CD4-positive, alpha-beta memory T cell (primary cell): ENCODE measurements around the gene TFEC. TPM values are rescaled to one million over a fixed set of nuclear protein-coding genes. Genes with fewer than 3 reads are reported as not detected.
"Not testable (repeated sequence)": the region's sequence is repeated elsewhere in the genome, so short reads cannot be mapped to it uniquely, and the experiment has no call there.

Experiments
- CTCF ChIA-PET: fragments of 350-600 bp; sonication (Branson Sonifier 250); formaldehyde crosslinking; loops from one replicate; lab custom pipeline; 2021; ENCODE audit warnings: inconsistent platforms; ENCODE audit not compliant: partially characterized antibody; lab: Charles Lee
- POLR2A ChIA-PET: fragments of 350-600 bp; sonication (Branson Sonifier 250); formaldehyde crosslinking; loops from one replicate; lab custom pipeline; 2021; ENCODE audit not compliant: partially characterized antibody; lab: Charles Lee
- DNase-seq, 5 donors: peaks; one replicate each; pipeline versions ENCODE4 v3.0.0 to v3.0.0-alpha.2; 2020 to 2022; ENCODE audit warnings: mixed read lengths in 1 of 5
- H3K27ac ChIP-seq: one replicate; pipeline ENCODE4 v1.7.0; 2013; ENCODE audit warnings: low read depth, low read length
- H3K27me3 ChIP-seq: 2 replicates; pipeline ENCODE4 v1.7.0; 2013; ENCODE audit warnings: mild to moderate bottlenecking, low read length, moderate library complexity; ENCODE audit not compliant: insufficient read depth
- H3K36me3 ChIP-seq: 2 replicates; pipeline ENCODE4 v1.7.0; 2013; ENCODE audit warnings: mild to moderate bottlenecking, low read length, moderate library complexity; ENCODE audit not compliant: insufficient read depth
- H3K4me1 ChIP-seq: 2 replicates; pipeline ENCODE4 v1.7.0; 2013; ENCODE audit warnings: mild to moderate bottlenecking, low read length, moderate library complexity; ENCODE audit not compliant: insufficient read depth
- H3K4me3 ChIP-seq, 2 donors: one replicate each; pipeline ENCODE4 v1.7.0; 2013; ENCODE audit warnings: low read length in 2 of 2, mild to moderate bottlenecking in 1 of 2
- H3K9me3 ChIP-seq, 2 donors: one replicate each; pipeline ENCODE4 v1.7.0; 2013; ENCODE audit warnings: low read length in 2 of 2, control low read depth in 1 of 2; ENCODE audit not compliant: control insufficient read depth in 1 of 2
- H3K27ac Mint-ChIP-seq, 7 donors: one replicate each; pipeline ENCODE4 v1.8.0; 2020 to 2021; ENCODE audit warnings: mixed read lengths in 7 of 7, mild to moderate bottlenecking in 6 of 7, inconsistent platforms in 3 of 7, moderate library complexity in 3 of 7
- H3K27me3 Mint-ChIP-seq, 2 donors: one replicate each; pipeline ENCODE4 v1.8.0; 2020 to 2021; ENCODE audit warnings: mixed read lengths in 2 of 2
- H3K36me3 Mint-ChIP-seq, 2 donors: one replicate each; pipeline ENCODE4 v1.8.0; 2020 to 2021; ENCODE audit warnings: mixed read lengths in 2 of 2, inconsistent platforms in 1 of 2, mild to moderate bottlenecking in 1 of 2
- H3K4me1 Mint-ChIP-seq, 4 donors: one replicate each; pipeline ENCODE4 v1.8.0; 2020 to 2021; ENCODE audit warnings: mixed read lengths in 4 of 4, mild to moderate bottlenecking in 1 of 4
- H3K4me3 Mint-ChIP-seq, 8 donors: one replicate each; pipeline ENCODE4 v1.8.0; 2020 to 2021; ENCODE audit warnings: mixed read lengths in 8 of 8, mild to moderate bottlenecking in 7 of 8, moderate library complexity in 6 of 8, inconsistent platforms in 3 of 8
- H3K9me3 Mint-ChIP-seq, 8 donors: one replicate each; pipeline ENCODE4 v1.8.0; 2020 to 2021; ENCODE audit warnings: mixed read lengths in 8 of 8, mild to moderate bottlenecking in 5 of 8, inconsistent platforms in 3 of 8, moderate library complexity in 1 of 8
- intact Hi-C: fragments of 100-400 bp; cut with micrococcal nuclease; formaldehyde crosslinking; loops from one replicate; pipeline ENCODE4 v1.15.1; 2023
- polyA plus RNA-seq, 2 donors: library from polyadenylated mRNA; unstranded; fragments of 300-500 nt; fragmentation: Illumina TruSeq; gene quantifications; one replicate each; pipeline ENCODE4 v1.2.3, GENCODE V29; 2021
- total RNA-seq, 2 experiments: library from RNA; stranded (reverse); gene quantifications; one replicate each; pipeline ENCODE4 v1.2.3, GENCODE V29; 2021

TFEC gene
- total and polyA plus RNA-seq, 4 experiments from 2014 or later = 0.20 to 1.2 (median 0.70) TPM; not detected in 1

DNA sequence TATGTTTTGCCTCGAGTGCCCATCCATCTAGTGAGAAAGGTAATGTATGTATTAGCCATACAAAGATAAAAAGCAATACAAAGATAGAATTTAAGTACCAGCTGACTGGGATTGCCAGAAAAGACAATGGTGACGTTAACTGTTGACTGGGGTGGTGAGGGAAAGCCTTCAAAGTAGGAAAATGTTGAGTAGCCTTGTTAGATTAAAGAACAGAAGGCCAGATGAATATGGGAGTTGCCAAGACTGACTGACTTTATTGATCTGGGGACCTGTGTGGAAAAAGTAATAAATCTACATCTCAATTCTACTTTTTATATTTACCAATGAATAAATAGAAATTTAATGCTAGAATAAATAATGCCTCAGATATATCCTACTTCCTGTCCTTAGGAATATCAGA is 97.7 kb downstream of the TFEC start:
- Histone ChIP-seq H3K36me3 (no peaks in the 10 kb centered on the region), H3K27ac (no peak overlapping the region), H3K4me3 (no peak overlapping the region), H3K9me3 (no peaks in the 10 kb centered on the region), H3K27me3 (no peaks in the 10 kb centered on the region), H3K4me1 (no peaks in the 10 kb centered on the region)
- no peak for DNase-seq
- Mint-ChIP-seq H3K27me3 (peaks cover 0 to 2% of the 10 kb centered on the region in 2 donors), H3K9me3 (peaks cover 0 to 3% (median 0%) of the 10 kb centered on the region in 8 donors), H3K4me3 (no peak overlapping the region), H3K4me1 (no peaks in the 10 kb centered on the region), H3K27ac (no peak overlapping the region), H3K36me3 (no peaks in the 10 kb centered on the region)
- ChIA-PET CTCF (no interaction called here), POLR2A (no interaction called here)
- intact Hi-C loops = no loop called here

DNA sequence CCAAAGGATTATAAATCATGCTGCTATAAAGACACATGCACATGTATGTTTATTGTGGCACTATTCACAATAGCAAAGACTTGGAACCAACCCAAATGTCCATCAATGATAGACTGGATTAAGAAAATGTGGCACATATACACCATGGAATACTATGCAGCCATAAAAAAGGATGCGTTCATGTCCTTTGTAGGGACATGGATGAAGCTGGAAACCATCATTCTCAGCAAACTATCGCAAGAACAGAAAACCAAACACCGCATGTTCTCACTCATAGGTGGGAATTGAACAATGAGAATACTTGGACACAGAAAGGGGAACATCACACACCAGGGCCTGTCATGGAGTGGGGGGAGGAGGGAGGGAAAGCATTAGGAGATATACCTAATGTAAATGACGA is 100.4 kb downstream of the TFEC start:
- H3K27me3 ChIP-seq, H3K27me3 Mint-ChIP-seq, H3K4me3 Mint-ChIP-seq, POLR2A ChIA-PET, H3K27ac Mint-ChIP-seq, H3K27ac ChIP-seq, H3K9me3 ChIP-seq, H3K4me1 Mint-ChIP-seq, H3K36me3 ChIP-seq, DNase-seq, H3K4me1 ChIP-seq, H3K4me3 ChIP-seq, CTCF ChIA-PET, H3K9me3 Mint-ChIP-seq, intact Hi-C loops, H3K36me3 Mint-ChIP-seq: not testable (repeated sequence)

DNA sequence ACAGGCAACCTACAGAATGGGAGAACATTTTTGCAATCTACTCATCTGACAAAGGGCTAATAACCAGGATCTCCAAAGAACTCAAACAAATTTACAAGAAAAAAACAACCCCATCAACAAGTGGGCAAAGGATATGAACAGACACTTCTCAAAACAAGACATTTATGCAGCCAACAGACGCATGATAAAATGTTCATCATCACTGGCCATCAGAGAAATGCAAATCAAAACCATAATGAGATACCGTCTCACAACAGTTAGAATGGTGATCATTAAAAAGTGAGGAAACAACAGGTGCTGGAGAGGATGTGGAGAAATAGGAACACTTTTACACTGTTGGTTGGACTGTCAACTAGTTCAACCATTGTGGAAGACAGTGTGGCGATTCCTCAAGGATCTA is 100.8 kb downstream of the TFEC start:
- CTCF ChIA-PET, H3K27me3 Mint-ChIP-seq, H3K27ac Mint-ChIP-seq, H3K4me1 Mint-ChIP-seq, H3K36me3 Mint-ChIP-seq, intact Hi-C loops, H3K4me3 Mint-ChIP-seq, H3K36me3 ChIP-seq, H3K27me3 ChIP-seq, H3K9me3 ChIP-seq, H3K4me3 ChIP-seq, DNase-seq, H3K4me1 ChIP-seq, H3K27ac ChIP-seq, POLR2A ChIA-PET, H3K9me3 Mint-ChIP-seq: not testable (repeated sequence)

DNA sequence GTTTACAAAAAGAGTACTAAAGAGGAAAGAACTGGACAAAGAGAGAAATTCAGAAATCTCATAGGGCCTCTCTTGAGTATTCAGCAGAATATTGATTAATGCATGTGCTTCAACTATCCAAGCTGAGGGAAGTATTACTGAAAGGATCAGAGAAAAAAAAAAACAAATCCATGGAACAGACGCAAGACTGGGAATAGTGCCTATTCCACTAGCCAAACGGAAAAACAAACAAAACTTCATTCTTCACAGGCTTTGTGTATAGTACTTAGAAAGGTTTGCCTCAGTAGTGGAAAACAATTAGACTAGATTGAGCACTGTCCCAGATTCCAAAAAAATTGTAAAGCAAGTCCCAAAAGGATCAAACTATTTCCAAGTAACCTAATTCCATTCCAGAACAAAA is 106.2 kb downstream of the TFEC start:
- Histone ChIP-seq H3K36me3 (no peaks in the 10 kb centered on the region), H3K27ac (no peak overlapping the region), H3K4me3 (no peak overlapping the region), H3K9me3 (no peaks in the 10 kb centered on the region), H3K27me3 (no peaks in the 10 kb centered on the region), H3K4me1 (no peaks in the 10 kb centered on the region)
- POLR2A ChIA-PET = no interaction called here
- CTCF ChIA-PET = no interaction called here
- H3K27ac Mint-ChIP-seq = no peak overlapping the region
- no peak overlapping the region for H3K4me3 Mint-ChIP-seq
- no peaks in the 10 kb centered on the region for H3K4me1 Mint-ChIP-seq
- no peak for DNase-seq
- no peaks in the 10 kb centered on the region for H3K36me3 Mint-ChIP-seq
- peaks cover 0 to 4% of the 10 kb centered on the region in 2 donors for H3K27me3 Mint-ChIP-seq
- H3K9me3 Mint-ChIP-seq = no peaks in the 10 kb centered on the region
- intact Hi-C loops = no loop called here

DNA sequence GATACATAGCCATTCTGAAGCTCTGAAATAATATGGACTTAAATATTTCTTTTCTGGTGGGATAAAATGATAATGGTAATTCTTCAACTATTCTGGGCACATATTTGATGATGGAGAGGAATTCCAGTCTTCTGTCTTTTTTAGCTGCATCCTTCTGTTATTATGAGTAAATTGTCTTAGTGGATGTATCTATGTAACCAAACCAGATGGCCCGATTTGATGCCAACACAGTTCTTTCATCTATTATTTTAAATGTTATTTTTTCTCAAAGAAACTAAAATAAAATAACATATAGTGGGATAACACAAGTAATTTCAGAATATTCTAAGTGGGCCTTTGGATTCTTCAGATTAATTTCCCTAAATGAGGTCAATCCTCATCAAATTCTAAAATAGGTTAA is 110.2 kb downstream of the TFEC start:
- H3K36me3 ChIP-seq = no peaks in the 10 kb centered on the region
- Mint-ChIP-seq H3K36me3 (no peaks in the 10 kb centered on the region), H3K27ac (no peak overlapping the region), H3K4me1 (peaks cover 0 to 2% (median 0%) of the 10 kb centered on the region in 4 donors), H3K27me3 (peaks cover 0 to 4% of the 10 kb centered on the region in 2 donors), H3K4me3 (no peak overlapping the region), H3K9me3 (no peaks in the 10 kb centered on the region)
- intact Hi-C loops = no loop called here
- POLR2A ChIA-PET = no interaction called here
- H3K27ac ChIP-seq = no peak overlapping the region
- H3K9me3 ChIP-seq = no peaks in the 10 kb centered on the region
- CTCF ChIA-PET = interaction anchor here (1.3 kb wide), 1 partner anchor 8 kb away, joined by 3 read pairs; no protein-coding TSS in a partner anchor
- no peak overlapping the region for H3K4me3 ChIP-seq
- H3K4me1 ChIP-seq = no peaks in the 10 kb centered on the region
- H3K27me3 ChIP-seq = no peaks in the 10 kb centered on the region
- no peak for DNase-seq

DNA sequence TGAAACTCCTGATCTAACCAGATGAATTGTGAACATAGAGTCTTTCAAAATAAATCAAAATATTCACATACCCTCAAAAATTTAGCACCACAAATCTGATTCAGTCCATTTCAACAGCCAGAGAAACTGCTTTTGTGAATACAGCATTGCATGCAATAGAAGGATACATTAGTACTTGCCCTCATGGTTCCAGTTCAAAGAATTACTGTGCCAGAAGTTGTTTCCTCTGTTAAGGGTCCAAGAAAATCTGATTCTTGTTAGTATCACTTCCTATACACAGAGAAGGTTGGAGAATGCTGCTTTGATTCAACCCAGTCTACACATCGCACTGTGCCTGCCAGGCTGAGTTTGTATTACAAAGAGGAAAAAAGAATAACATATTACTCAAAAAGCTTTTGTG is 115.6 kb downstream of the TFEC start:
- intact Hi-C loops = no loop called here
- Mint-ChIP-seq H3K27me3 (peaks cover 2% of the 10 kb centered on the region in 2 donors), H3K9me3 (no peaks in the 10 kb centered on the region), H3K4me3 (no peak overlapping the region), H3K4me1 (peaks cover 0 to 2% (median 0%) of the 10 kb centered on the region in 4 donors), H3K36me3 (no peaks in the 10 kb centered on the region), H3K27ac (no peak overlapping the region)
- ChIA-PET CTCF (no interaction called here), POLR2A (no interaction called here)
- Histone ChIP-seq H3K27me3 (no peaks in the 10 kb centered on the region), H3K9me3 (no peaks in the 10 kb centered on the region), H3K4me1 (no peaks in the 10 kb centered on the region), H3K27ac (no peak overlapping the region), H3K4me3 (no peak overlapping the region), H3K36me3 (no peaks in the 10 kb centered on the region)
- no peak for DNase-seq

DNA sequence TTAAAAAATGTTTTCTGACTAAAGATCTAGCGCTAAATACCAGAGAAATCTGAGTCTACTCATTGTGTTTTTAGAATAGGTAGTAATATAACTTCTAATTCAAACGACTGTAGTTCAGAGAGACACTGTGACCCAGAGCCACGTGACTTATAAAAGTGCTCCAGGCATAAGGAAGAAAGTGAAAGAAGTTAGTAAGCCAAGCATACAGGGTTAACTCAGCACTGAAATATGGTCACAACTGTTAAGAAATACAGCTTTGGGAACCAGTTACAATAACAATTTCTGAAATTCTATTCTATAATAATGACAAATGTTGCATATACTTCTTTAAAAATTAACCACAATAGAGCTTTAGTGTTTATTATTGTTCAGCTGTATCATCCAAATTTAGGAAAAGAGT is 119.1 kb downstream of the TFEC start:
- Mint-ChIP-seq H3K36me3 (no peaks in the 10 kb centered on the region), H3K4me1 (no peaks in the 10 kb centered on the region), H3K27me3 (peaks cover 2 to 3% of the 10 kb centered on the region in 2 donors), H3K4me3 (no peak overlapping the region), H3K27ac (no peak overlapping the region), H3K9me3 (no peaks in the 10 kb centered on the region)
- no peaks in the 10 kb centered on the region for H3K27me3 ChIP-seq
- H3K36me3 ChIP-seq = no peaks in the 10 kb centered on the region
- intact Hi-C loops = no loop called here
- H3K4me3 ChIP-seq = no peak overlapping the region
- POLR2A ChIA-PET = no interaction called here
- no peak for DNase-seq
- H3K9me3 ChIP-seq = no peaks in the 10 kb centered on the region
- no peaks in the 10 kb centered on the region for H3K4me1 ChIP-seq
- CTCF ChIA-PET = interaction anchor here (1.2 kb wide), 1 partner anchor 9 kb away, joined by 3 read pairs; no protein-coding TSS in a partner anchor
- no peak overlapping the region for H3K27ac ChIP-seq
